ENCODE data around the gene CYGB. TPM values are rescaled to one million over a fixed set of nuclear protein-coding genes. Genes with fewer than 3 reads are reported as not detected.

Gene CYGB
- total and polyA plus RNA-seq, 2 of the 13 experiments (the other 11 are each of a cell fraction or from before 2014, with no cell fraction given): 18.9 to 27.1 TPM

- TF ChIP-seq ARID4A (CRISPR knock-in tag; IDR thresholded peaks at IDR 0.05; ENCODE audit: borderline replicate concordance): peak; percentile 33; the same call in 1 of the 2 replicates
- TF ChIP-seq MTF1 (CRISPR knock-in tag; IDR thresholded peaks at IDR 0.05): no peak
- no peak for TF ChIP-seq ZNF713 (CRISPR knock-in tag; IDR thresholded peaks at IDR 0.05)
- no peak for TF ChIP-seq HNF4G (IDR thresholded peaks at IDR 0.05; ENCODE audit: borderline replicate concordance, low read depth, low read length)
- no peak for TF ChIP-seq HNF4G (CRISPR knock-in tag; IDR thresholded peaks at IDR 0.05; ENCODE audit: borderline replicate concordance, low read depth)
- no peak for TF ChIP-seq KLF12 (CRISPR knock-in tag; IDR thresholded peaks at IDR 0.05; ENCODE audit: borderline replicate concordance)
- TF ChIP-seq FOXA1 (IDR thresholded peaks at IDR 0.05): no peak
- no peak for TF ChIP-seq FOXA1 (CRISPR knock-in tag; IDR thresholded peaks at IDR 0.05)
- peak; percentile 18; the same call in 1 of the 2 replicates for TF ChIP-seq ZNF788 (CRISPR knock-in tag; IDR thresholded peaks at IDR 0.05; ENCODE audit: borderline replicate concordance)
- TF ChIP-seq MAZ (IDR thresholded peaks at IDR 0.05; ENCODE audit: borderline replicate concordance, low read depth, low read length): peak; percentile 24; the same call in 1 of the 2 replicates
- TF ChIP-seq MAZ (CRISPR knock-in tag; IDR thresholded peaks at IDR 0.05; ENCODE audit: low read depth): 0 out of 2 replicates have a peak, but pooled peaks have one; percentile 22
- TF ChIP-seq, protein P1, sequence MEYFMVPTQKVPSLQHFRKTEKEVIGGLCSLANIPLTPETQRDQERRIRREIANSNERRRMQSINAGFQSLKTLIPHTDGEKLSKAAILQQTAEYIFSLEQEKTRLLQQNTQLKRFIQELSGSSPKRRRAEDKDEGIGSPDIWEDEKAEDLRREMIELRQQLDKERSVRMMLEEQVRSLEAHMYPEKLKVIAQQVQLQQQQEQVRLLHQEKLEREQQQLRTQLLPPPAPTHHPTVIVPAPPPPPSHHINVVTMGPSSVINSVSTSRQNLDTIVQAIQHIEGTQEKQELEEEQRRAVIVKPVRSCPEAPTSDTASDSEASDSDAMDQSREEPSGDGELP (IDR thresholded peaks at IDR 0.05; ENCODE audit: borderline replicate concordance, low read depth): no peak
- 0 out of 2 replicates have a peak, but pooled peaks have one; percentile 12 for TF ChIP-seq ZFX (CRISPR knock-in tag; IDR thresholded peaks at IDR 0.05; ENCODE audit: low read depth)
- TF ChIP-seq NPAS2 (CRISPR knock-in tag; IDR thresholded peaks at IDR 0.05; ENCODE audit: borderline replicate concordance): no peak
- no peak for TF ChIP-seq NONO (IDR thresholded peaks at IDR 0.05)
- no peak for TF ChIP-seq NONO (CRISPR knock-in tag; conservative IDR thresholded peaks at IDR 0.05)
- TF ChIP-seq, protein P2, sequence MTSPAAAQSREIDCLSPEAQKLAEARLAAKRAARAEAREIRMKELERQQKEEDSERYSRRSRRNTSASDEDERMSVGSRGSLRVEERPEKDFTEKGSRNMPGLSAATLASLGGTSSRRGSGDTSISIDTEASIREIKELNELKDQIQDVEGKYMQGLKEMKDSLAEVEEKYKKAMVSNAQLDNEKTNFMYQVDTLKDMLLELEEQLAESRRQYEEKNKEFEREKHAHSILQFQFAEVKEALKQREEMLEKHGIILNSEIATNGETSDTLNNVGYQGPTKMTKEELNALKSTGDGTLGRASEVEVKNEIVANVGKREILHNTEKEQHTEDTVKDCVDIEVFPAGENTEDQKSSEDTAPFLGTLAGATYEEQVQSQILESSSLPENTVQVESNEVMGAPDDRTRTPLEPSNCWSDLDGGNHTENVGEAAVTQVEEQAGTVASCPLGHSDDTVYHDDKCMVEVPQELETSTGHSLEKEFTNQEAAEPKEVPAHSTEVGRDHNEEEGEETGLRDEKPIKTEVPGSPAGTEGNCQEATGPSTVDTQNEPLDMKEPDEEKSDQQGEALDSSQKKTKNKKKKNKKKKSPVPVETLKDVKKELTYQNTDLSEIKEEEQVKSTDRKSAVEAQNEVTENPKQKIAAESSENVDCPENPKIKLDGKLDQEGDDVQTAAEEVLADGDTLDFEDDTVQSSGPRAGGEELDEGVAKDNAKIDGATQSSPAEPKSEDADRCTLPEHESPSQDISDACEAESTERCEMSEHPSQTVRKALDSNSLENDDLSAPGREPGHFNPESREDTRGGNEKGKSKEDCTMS (CRISPR knock-in tag; conservative IDR thresholded peaks at IDR 0.05): no peak
- TF ChIP-seq ZBTB49 (CRISPR knock-in tag; IDR thresholded peaks at IDR 0.05; ENCODE audit: borderline replicate concordance): no peak
- TF ChIP-seq PCBP1 (IDR thresholded peaks at IDR 0.05; ENCODE audit: borderline replicate concordance, low read depth, low read length): peak; percentile 79; the same call in 1 of the 2 replicates
Measured at GRCh38 chr17:76540381-76541300, 3.1 kb upstream of the CYGB start (continued).
